Measurements from ENCODE around the gene MYOF.
"Not testable (repeated sequence)": the region's sequence is repeated elsewhere in the genome, so short reads cannot be mapped to it uniquely, and the experiment has no call there.

MYOF gene

DNA sequence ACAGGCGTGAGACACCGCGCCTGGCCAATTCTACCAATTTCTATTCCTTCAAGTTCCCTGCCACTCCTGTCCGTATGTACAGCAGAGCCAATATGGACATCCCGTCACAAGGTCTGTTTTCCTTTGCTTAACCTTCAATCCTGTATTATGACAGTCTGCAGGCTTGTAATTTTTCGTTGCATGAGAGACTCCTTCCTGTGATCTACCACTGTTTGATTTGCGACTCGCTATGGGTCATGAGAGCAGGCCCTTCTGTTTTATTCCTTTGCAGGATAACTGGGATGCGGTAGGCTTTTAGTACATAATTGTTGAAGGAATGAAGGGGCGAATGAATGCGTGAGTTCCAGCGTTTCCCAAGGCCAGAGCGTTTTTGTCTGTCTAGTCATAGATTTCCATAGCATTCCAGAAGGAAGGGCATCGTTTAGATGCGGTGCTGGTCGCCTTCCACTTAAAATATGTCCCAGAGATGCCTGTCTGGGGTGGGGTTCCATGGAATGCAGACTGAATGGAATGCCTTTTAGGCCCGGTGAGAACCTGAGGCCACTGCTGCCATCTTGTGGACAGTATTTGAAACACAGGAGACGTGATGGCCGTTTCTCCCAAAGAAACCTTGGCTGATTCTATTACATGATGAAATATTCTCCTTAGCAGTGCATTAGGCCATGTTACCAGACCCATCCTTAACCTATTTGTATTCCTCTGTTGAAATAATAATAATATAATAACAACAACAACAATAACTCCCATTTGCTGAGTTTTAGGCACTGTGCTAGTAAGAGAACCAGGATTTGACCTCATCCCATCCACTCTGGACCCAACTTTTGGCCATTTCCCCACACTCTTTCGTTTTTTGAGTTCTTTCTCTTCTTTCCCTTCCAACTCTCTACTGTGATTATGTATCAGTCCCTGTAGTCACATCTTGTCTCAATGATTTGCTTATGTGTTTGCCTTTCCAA is 193.2 kb downstream of the MYOF start:
- DNase-seq, result peak; percentile 32 to 44

DNA sequence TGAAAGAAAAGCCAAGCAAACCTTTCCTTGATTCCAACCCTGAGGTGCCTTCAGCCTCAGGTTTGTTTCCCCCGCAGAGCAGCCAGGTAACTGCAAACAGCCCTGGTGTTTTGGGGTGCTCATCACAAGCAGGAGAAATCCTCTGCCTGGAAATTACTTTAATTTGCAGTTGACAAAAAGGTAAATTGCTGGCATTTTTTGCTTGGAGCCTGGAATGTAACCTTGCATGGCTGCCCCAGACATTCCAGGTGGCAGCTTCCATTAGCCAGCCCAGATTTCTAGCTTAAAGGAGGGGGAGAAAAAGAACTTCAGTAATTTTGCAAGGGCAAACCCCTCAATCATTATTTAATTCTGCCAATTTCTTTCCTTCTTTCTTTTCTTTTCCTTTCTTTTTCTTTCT is 194.4 kb downstream of the MYOF start:
- DNase-seq, result no peak

DNA sequence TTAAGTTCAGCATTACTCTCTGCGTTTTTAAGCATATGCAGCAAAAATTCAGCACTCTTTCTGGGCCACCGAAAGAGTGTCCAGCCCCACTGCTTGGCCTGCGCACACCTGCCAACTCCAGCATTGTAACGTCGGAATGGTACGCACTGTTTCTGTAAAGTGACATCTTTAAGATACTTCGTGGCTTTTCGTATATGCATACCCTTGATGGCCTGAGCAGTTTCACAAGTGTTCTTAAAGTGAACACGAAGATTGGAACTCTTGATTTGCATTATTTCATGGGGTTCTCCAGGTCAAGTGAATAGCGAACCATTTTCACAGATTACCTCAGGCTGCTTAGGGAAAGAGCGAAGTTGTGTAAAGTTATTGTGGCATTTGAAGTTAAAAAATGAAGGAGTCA is 197.9 kb downstream of the MYOF start:
- not testable (repeated sequence) for DNase-seq

DNA sequence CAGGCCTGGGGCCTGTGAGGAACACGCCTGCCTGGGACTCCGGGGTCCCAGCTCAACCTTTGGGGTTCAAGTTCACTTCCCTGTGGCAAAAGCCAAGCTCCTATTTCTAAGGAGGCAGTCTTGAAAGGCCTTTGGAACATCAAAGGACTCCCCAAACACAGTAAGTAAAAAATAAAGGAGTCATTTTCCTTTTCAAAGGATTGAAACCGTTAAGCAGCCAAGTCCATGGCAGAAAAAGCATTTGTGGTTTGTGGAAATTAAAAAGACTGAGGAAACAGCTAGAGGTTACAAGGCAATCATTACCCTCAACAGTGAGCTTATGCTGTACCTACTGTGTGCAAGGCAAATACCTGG is 200.8 kb downstream of the MYOF start:
- no peak for DNase-seq

DNA sequence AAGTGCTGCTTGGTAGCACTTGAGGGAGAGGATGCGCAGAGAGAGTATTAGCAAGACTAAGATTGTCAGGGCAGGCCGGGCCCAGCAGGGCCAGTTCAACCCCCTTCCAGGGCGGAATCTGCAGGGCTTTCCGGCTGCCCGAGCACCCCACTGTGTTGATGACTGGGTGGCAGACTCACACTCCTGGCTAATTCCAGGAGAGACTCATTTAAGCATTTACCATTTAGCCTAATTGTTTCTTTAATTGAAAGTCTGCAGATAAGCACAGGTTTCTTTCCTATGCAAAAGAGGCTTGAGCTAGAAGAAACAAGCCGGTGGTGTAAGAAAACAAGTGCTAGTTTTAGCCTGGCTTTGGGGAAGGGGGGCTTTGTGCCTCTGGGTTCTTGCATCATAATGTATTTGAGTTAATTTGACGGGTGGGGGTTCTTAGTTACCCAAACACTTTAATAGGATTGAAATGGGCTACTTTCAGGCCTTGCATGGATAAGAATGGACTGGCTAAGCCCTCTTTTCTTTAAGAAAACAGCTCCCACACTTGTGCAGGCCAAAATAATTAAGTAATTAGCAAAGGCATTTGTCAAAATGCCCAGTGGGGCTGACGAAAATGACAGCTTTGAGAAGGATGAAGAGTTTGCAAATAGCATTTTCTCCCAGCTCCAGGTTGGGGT is 201.3 kb downstream of the MYOF start:
- DNase-seq, result no peak

DNA sequence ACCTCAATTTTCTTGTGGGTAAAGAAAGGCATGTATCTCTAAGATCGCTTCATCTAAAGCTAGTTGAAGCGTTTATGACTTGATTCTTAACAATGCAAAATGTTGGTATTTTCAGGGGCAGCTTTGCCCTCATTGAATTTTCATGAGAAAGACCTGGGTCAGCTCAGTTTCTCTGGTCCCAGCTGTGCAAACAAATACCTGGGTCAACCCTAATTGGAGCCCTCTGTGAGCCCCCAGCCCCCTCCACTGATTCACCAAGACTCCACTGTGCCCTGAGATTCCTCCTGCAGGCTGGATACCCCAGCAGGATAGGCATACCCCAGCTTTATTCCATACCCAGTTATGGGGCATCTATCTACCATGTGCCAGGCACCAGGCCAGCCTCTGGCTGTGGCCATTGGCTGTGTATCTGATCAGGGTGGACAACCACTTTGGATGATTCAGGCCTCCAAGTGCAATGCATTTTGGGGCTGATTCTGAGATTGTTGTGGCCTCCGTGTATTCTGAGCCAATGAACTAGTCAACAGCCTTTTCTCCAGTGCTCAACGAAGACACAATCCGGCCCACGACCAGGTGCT is 201.9 kb downstream of the MYOF start:
- no peak for DNase-seq

DNA sequence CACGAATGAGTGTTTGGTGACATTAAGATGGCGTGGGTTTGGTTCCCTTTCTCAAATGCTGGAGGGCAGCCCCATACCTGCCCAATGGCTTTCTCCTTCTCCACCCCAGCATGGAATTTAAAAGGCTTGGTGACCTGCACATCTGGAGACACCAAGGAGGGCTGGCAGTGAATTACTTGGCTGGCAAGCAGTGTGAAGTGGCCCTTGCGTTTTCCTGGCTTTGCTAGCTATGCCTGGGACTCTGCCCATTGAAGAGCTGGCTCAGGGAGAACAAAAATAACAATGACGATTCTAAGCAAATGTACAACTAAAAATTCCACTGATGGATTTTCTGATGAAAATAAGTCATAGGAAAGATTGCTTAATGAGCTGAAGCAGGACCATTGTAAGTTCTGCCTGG is 204.8 kb downstream of the MYOF start:
- no peak for DNase-seq

DNA sequence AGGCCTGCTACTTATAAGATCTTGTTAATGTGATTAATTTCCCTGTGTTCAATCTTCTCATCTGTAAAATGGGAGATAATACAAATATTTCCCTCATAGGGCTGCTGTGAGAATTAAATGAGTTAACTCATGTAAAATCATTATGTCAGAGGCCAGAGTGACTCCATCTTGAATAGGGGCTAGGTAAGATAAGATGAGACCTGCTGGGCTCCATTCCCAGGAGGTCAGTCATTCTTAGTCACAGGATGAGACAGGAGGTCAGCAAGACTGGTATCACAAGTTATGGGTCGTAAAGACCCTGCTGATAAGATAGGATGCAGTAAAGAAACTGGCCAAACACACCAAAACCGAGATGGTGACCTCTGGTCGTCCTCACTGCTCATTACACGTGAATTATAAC is 207.7 kb downstream of the MYOF start:
- no peak for DNase-seq

DNA sequence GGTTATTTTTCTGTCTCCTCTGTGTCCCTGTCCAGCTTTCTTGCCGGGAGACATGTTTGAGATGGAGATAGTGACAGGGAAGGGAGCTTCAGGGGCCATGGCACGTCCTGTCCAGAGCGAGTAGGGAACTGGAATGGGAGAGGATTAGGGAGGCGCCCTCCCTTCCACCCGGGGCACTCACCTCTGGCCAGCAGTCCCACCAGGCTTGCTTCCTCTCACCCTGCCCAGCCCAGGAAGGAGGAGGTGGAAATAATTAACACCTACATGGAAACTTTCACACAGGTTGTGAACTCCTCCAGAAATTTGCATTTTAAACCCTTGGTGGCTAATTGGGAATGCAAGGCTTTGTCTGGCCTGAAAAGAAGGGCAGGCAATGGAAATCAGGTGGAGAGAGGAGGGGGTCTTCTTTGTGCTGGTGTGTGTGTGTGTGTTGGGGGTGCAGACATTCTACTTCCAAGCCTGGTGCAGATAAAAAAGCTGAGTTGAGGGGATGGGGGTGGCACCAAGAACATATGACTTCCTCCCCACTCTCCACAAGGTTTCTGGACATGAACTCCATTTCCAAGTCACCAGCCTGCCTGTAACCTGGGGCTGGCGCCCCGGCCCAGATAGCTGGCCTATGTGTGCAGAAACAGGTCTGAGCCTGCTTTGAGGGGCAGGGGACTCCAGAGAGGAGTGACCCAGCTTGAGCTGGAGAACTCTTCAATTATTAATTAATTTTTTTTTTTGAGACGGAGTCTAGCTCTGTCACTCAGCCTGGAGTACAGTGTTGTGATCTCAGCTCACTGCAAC is 209.1 kb downstream of the MYOF start:
- no peak for DNase-seq

DNA sequence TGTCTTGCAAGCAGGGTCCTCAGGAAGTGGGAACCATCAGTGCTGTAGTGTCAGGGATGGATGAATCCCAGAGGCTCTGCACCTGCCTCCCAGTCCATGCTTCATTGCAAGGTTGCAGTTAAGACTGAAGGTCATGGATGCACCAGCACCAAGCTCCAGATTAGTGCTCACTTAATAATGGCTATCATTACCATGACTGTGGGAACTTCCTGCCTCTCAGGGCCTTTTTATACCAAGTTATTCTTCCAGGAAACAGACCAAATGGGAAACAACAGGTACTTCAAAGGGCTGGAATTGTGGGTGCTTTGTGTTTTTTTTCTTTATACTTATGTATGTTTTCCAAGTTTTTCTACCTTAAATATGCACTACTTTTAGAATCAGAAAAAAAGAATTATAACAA is 210.8 kb downstream of the MYOF start:
- DNase-seq, result no peak

DNA sequence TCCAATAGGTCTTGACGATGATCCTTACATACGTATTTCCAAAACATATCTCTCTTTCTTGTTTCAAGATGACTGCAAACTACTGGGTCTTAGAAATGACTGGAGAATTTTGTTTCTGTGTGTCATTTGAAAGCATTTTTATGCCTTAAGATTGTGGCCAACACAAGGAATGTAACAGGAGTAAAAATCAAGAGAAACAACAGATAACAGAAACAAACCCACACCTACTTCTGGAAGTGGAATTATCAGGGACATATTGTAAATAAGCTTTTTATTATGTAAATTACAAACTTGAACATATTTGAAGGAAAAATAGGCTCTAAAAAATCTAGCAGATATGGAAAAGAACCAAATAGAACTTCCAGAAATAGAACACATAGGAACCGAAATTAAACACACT is 212.9 kb downstream of the MYOF start:
- no peak for DNase-seq

DNA sequence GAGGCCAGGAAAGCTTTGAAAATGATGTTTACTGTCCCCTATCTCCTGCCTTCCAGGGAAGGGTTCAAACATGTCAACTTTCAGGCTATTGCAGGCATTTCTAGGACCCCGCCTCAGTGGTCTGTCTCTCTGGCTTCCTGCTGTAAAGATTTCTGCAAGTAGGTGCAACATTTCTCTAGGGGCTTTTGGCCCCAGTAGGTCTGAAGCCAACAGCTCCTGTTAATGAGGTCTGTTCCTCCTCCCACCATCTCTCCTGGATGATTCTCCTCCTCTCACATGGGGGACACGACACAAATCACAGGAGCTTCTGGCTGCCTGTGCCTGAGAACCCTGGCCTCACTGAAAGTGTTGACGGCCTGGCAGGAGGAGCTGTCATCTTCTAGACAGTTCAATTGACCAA is 214.1 kb downstream of the MYOF start:
- no peak for DNase-seq

DNA sequence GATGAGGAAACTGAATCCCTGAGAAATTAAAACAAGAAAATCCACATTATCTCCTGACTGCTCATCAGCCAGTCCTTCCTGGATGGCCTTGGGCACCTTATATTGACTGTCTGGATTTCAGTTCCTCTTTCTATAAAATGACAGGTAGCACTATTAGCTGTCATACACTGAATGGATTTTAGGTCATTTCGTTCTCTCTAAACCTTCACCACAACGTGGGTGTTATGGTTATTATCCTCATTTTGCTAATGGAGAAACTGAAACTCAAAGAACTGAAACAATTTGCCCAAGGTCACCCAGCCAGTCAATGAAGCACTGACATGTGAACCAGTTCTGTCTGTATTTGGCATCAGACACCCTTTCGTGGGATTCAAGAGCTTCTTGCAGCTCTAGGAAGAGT is 214.6 kb downstream of the MYOF start:
- DNase-seq, result no peak

DNA sequence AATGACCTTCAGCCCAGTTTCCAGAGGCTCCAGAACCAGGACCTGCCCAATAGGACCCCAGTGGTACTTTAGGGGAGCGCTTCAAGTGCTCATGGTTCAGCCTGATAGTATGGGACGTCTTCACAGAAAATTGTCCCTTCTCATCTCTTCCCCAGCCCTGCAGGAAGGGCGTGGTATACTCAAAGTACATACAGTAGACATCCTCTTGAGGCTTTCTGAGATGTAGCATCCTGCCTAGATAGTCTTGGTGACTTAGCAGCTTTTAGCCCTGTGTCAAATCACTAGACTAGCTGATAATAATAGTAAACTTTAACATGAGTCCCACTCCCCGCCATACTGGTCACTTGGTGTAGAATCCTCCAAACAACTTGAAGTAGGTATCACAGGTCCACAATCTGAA is 215.3 kb downstream of the MYOF start:
- DNase-seq, result no peak

DNA sequence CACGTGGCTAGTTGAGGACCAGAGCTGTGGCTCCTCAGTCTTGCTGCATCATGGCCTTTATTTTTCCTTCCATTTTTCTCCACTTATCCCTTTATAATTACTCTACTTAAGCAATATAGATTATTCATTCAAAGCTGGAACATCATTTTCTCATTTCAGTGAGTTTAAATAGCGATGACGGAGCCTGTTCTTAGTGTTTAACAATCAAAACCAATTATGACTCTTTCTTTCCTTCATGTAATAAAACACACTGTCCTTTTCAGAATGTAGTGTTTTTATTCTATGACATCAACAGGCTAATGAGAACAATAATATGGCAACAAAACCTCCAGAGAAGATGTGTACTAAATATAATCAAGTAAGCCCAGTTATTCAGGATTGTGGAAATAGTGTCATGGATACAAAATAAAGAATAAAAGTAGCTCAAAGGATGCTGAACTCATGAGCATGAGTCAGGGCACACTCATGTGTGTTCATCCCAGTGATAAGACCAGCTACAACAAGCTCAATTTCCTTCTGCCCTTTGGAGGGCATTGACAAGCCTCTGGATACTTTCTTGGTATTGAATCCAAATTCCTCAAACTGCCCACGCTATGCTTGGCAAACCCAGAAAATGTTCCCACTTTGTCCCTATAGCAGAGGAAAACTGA is 220.0 kb downstream of the MYOF start:
- DNase-seq, result no peak

DNA sequence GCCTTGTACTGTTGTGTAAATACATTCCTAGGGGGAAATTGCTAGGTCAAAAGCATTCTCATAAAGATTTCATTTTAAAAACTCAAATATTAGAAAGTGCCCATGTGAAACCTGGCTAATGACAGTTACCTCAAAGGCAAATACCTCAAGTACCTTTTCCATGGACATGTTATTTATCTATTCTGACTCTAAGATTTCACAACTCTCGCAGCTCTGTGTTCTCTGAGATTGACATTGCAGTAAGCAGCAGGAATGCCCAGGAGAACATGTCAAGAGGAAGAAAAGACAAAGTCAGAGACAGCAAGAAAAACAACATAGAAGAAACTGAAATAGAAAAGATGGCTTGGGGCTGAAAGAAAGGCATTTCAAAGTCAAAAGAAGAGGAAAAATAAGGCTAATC is 221.0 kb downstream of the MYOF start:
- DNase-seq, result no peak

DNA sequence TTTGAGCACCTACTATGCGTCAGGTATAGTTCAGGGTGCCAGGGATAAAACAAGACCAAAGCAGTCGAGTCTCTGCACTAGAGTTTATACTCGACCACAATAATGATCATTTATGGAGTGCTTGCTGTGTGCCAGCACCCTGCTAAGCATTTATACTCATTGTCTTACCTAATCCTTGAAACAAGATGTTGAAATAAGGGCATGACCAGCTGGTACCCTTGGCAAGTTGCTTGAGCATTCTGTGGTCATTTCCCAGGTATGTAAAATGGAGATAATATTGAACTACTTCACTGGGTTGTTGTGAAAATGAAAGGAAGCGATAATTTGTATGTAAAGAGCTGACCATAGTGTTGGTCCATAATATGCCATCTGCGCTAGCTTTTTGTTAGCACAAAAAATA is 223.0 kb downstream of the MYOF start:
- no peak for DNase-seq

Data from SHP77 (cell line).